HG02852 (cell line): ENCODE results near the gene LMTK3.

Source experiments
- ATAC-seq: cut with Tn5 transposase; IDR thresholded peaks from one replicate; pipeline ENCODE4 v1.9.1; 2021; ENCODE audit warnings: mild to moderate bottlenecking, moderate library complexity; ENCODE audit not compliant: unreplicated experiment

LMTK3 gene

GRCh38 chr19:48511800-48512503 lies at the start of gene LMTK3:
LMTK3 (minus strand) TSS chr19:48511835; CDS start chr19:48511576, 259 bp downstream.
- ATAC-seq: no peak

GRCh38 chr19:48561412-48561811 lies 49.8 kb upstream of the LMTK3 start:
- no peak for ATAC-seq

- ATAC-seq: no peak
Observed at GRCh38 chr19:48560095-48560530, 48.5 kb upstream of the LMTK3 start.

GRCh38 chr19:48558018-48558684 lies 46.5 kb upstream of the LMTK3 start:
- no peak for ATAC-seq

GRCh38 chr19:48556825-48557224 lies 45.2 kb upstream of the LMTK3 start:
- ATAC-seq: no peak

- ATAC-seq: no peak
Observed at GRCh38 chr19:48556163-48556562, 44.5 kb upstream of the LMTK3 start.

- ATAC-seq: no peak
Observed at GRCh38 chr19:48554385-48555091, 42.9 kb upstream of the LMTK3 start.

- ATAC-seq: no peak
Observed at GRCh38 chr19:48553676-48554384, 42.2 kb upstream of the LMTK3 start.

GRCh38 chr19:48552406-48553322 lies 41.0 kb upstream of the LMTK3 start:
- no peak for ATAC-seq

GRCh38 chr19:48551437-48552302 lies 40.0 kb upstream of the LMTK3 start, which contains the start of gene SULT2B1:
SULT2B1 (plus strand) TSS chr19:48552172; CDS start chr19:48552253, 81 bp downstream.
- no peak for ATAC-seq

- no peak for ATAC-seq
Observed at GRCh38 chr19:48549380-48549779, 37.7 kb upstream of the LMTK3 start.

GRCh38 chr19:48548253-48548911 lies 36.7 kb upstream of the LMTK3 start:
- no peak for ATAC-seq

- no peak for ATAC-seq
Observed at GRCh38 chr19:48547722-48548121, 36.1 kb upstream of the LMTK3 start.

- no peak for ATAC-seq
Observed at GRCh38 chr19:48544856-48545750, 33.5 kb upstream of the LMTK3 start.

GRCh38 chr19:48543121-48543710 lies 31.6 kb upstream of the LMTK3 start:
- no peak for ATAC-seq

- ATAC-seq: no peak
Observed at GRCh38 chr19:48541813-48542212, 30.2 kb upstream of the LMTK3 start.

- ATAC-seq: no peak
Observed at GRCh38 chr19:48540110-48540509, 28.5 kb upstream of the LMTK3 start.
